Aorta (tissue), 5 donors: ENCODE measurements around the gene CIC. TPM values are rescaled to one million over a fixed set of nuclear protein-coding genes. Genes with fewer than 3 reads are reported as not detected.

Experiments used
- ATAC-seq: fragments of 200-7000 bp; cut with Tn5 transposase; one replicate; pipeline ENCODE4 v1.9.1; 2022; ENCODE audit warnings: moderate library complexity; ENCODE audit not compliant: low FRiP score
- DNase-seq, 2 donors: peaks; one replicate each; pipeline ENCODE4 v3.0.0-alpha.2; 2020
- H3K27ac ChIP-seq, 2 donors: one replicate each; pipeline ENCODE4 v1.5.1; 2013; ENCODE audit warnings: low read length in 2 of 2, mild to moderate bottlenecking in 2 of 2, moderate library complexity in 2 of 2, control low read depth in 1 of 2, inconsistent platforms in 1 of 2, low read depth in 1 of 2
- H3K27me3 ChIP-seq, 2 donors: one replicate each; pipeline ENCODE4 v1.6.1; 2013; ENCODE audit warnings: control low read depth in 1 of 2, low read length in 1 of 2, mild to moderate bottlenecking in 1 of 2, moderate library complexity in 1 of 2; ENCODE audit not compliant: insufficient read depth in 2 of 2, control insufficient read depth in 1 of 2
- H3K36me3 ChIP-seq, 2 donors: one replicate each; pipeline ENCODE4 v1.6.1; 2013; ENCODE audit warnings: control low read depth in 1 of 2, low read length in 1 of 2, mild to moderate bottlenecking in 1 of 2; ENCODE audit not compliant: insufficient read depth in 2 of 2, control insufficient read depth in 1 of 2
- H3K4me1 ChIP-seq, 2 donors: one replicate each; pipeline ENCODE4 v1.6.1; 2013; ENCODE audit warnings: low read length in 2 of 2, control low read depth in 1 of 2, mild to moderate bottlenecking in 1 of 2, moderate library complexity in 1 of 2; ENCODE audit not compliant: insufficient read depth in 2 of 2, control insufficient read depth in 1 of 2
- H3K4me3 ChIP-seq, 2 donors: one replicate each; pipeline ENCODE4 v1.5.1; 2013; ENCODE audit warnings: low read length in 2 of 2, control low read depth in 1 of 2, mild to moderate bottlenecking in 1 of 2
- H3K9me3 ChIP-seq: one replicate; pipeline ENCODE4 v1.6.1; 2013; ENCODE audit warnings: mild to moderate bottlenecking, low read length; ENCODE audit not compliant: control insufficient read depth
- WGBS, 2 donors: extraction: QIAGEN DNeasy Blood & Tissue Kit; methylation state at CpG; one replicate each; pipeline ENCODE4 v1.1.7; 2013; 5-methylcytosine and 5-hydroxymethylcytosine counted together
- intact Hi-C, 2 donors: fragments of 100-400 bp; cut with DNase I; formaldehyde crosslinking; loops; one replicate each; pipeline versions ENCODE4 v1.14.2 to v1.15.0; 2022
- polyA plus RNA-seq, 2 donors: library from polyadenylated mRNA; stranded (reverse); fragments of 200-250 nt; gene quantifications; one replicate each; pipeline ENCODE4 v1.2.3, GENCODE V29; 2013
- total RNA-seq, 2 donors: library from RNA; stranded (reverse); fragmentation: NEBNext Ultra II Directional; extraction: Animal tissue kit (Norgen Biotek cat#: 25700); gene quantifications; one replicate each; pipeline ENCODE4 v1.2.1, GENCODE V29; 2021
- donor health status: healthy with polysubstance abuse.
- donor health status: Bipolar disorder and iron deficiency.
- donor health status: DM: no; HTN: no; CAD: no.
- donor health status: DM: no; HTN: no; CAD: no.
- donor health status: DM: yes; HTN: yes; CAD: no.

The CIC gene
- total and polyA plus RNA-seq, 4 donors = 14.3 to 104 (median 74.0) TPM

DNA sequence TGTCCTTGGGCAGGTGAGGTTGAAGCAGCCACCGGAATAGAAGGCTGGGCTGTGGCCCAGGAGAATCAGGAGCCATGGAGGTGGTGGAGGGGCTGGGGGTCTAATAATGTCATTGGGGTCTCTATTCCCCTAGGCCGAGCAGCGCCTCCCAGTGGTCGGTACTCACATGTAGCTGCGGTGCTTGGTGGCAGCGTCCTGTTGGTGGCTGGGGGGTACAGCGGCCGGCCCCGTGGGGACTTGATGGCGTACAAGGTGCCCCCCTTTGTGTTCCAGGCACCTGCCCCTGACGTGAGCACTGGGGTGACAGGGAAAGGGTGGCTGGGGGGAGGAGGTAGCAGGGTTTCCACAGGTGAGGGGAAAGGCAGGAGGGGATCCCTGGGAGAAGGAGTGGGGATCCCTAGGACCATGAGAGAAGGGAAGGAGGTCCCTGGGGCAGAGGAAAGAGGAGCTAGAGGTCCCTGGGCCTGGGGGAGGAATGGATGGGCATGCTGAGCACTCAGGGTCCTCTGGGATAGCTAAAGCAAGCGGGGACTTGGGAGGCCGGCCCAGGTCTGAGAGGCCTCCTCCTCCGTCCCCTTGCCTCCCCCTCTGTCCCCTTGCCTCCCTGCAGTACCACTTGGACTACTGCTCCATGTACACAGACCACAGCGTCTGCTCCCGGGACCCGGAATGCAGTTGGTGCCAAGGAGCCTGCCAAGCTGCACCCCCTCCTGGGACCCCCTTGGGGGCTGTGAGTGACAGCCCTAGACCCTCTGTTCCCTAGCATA, 74.5 kb downstream of the CIC start:
- H3K27me3 ChIP-seq = no peaks in the 10 kb centered on the region
- no peak for ATAC-seq
- intact Hi-C loops = no loop called here
- no peak overlapping the region for H3K27ac ChIP-seq
- H3K9me3 ChIP-seq = no peaks in the 10 kb centered on the region
- peaks cover 0 to 4% of the 10 kb centered on the region in 2 donors for H3K36me3 ChIP-seq
- no peak overlapping the region for H3K4me3 ChIP-seq
- 77 to 80% methylated on average over 17 of the region's 17 CpGs for WGBS, 2 donors
- no peak for DNase-seq
- H3K4me1 ChIP-seq = no peaks in the 10 kb centered on the region

DNA sequence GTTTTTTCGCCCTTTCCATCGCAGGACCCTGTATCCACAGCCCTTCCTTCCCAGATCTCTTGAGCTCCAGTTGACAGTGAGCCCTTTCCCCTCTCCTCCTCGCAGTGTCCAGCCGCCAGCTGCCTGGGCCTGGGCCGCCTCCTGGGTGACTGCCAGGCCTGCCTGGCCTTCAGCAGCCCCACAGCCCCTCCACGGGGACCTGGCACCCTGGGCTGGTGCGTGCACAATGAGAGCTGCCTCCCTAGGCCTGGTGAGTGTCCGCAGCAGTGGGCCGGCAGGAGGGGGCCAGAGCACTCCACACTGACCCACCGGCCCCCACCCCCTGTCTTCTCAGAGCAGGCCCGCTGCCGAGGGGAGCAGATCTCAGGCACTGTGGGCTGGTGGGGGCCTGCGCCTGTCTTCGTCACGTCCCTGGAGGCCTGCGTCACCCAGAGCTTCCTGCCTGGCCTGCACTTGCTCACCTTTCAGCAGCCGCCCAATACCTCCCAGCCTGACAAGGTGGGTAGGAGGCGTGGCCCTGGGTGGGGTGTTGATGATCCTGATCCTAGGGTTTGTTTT, 75.4 kb downstream of the CIC start:
- Histone ChIP-seq H3K36me3 (peaks cover 0 to 4% of the 10 kb centered on the region in 2 donors), H3K4me1 (no peaks in the 10 kb centered on the region), H3K27ac (no peak overlapping the region), H3K4me3 (no peak overlapping the region), H3K9me3 (no peaks in the 10 kb centered on the region), H3K27me3 (no peaks in the 10 kb centered on the region)
- intact Hi-C loops = no loop called here
- DNase-seq = no peak
- 88% methylated on average over 18 of the region's 18 CpGs for WGBS, 2 donors
- ATAC-seq = no peak

Other genes with a start within 250 kb of the CIC start
- gene GRIK5, start 199.0 kb upstream of the CIC start, total RNA-seq = 10 to 100 TPM; 20.8 to 24.5 TPM
- 10 to 100 TPM in 1 of 2 donors, 1 to 10 TPM in 1; 3.5 to 39.0 TPM for gene GRIK5, start 199.0 kb upstream of the CIC start, polyA plus RNA-seq
- gene ZNF574, start 193.1 kb upstream of the CIC start, total RNA-seq = 10 to 100 TPM in 1 of 2 donors, 1 to 10 TPM in 1; 9.0 to 10.3 TPM
- 1 to 10 TPM; 2.4 to 6.8 TPM for gene ZNF574, start 193.1 kb upstream of the CIC start, polyA plus RNA-seq
- 1 to 10 TPM; 2.7 to 9.0 TPM for gene POU2F2, start 136.8 kb upstream of the CIC start, total RNA-seq
- 1 to 10 TPM; 2.3 to 5.9 TPM for gene POU2F2, start 136.8 kb upstream of the CIC start, polyA plus RNA-seq
- 10 to 100 TPM; 16.4 to 19.6 TPM for gene DEDD2, start 51.6 kb upstream of the CIC start, total RNA-seq
- 10 to 100 TPM; 19.8 to 33.8 TPM for gene DEDD2, start 51.6 kb upstream of the CIC start, polyA plus RNA-seq
- 10 to 100 TPM in 1 of 2 donors, 1 to 10 TPM in 1; 8.2 to 12.3 TPM for gene ZNF526, start 48.9 kb upstream of the CIC start, total RNA-seq
- 1 to 10 TPM; 2.6 to 2.8 TPM for gene ZNF526, start 48.9 kb upstream of the CIC start, polyA plus RNA-seq
- 10 to 100 TPM; 28.8 to 34.4 TPM for gene GSK3A, start 26.6 kb upstream of the CIC start, total RNA-seq
- 10 to 100 TPM; 36.1 to 40.7 TPM for gene GSK3A, start 26.6 kb upstream of the CIC start, polyA plus RNA-seq
- 10 to 100 TPM; 74.9 to 99.5 TPM for gene ERF, start 14.1 kb upstream of the CIC start, total RNA-seq
- gene ERF, start 14.1 kb upstream of the CIC start, polyA plus RNA-seq = 10 to 100 TPM; 19.7 to 44.2 TPM
- gene PRR19, start 32.9 kb downstream of the CIC start, total RNA-seq = under 1 TPM; 0.23 to 0.45 TPM
- not detected for gene PRR19, start 32.9 kb downstream of the CIC start, polyA plus RNA-seq
- 1 to 10 TPM; 4.8 to 9.3 TPM for gene PAFAH1B3, start 33.4 kb downstream of the CIC start, total RNA-seq
- 1 to 10 TPM; 2.3 to 8.4 TPM for gene PAFAH1B3, start 33.4 kb downstream of the CIC start, polyA plus RNA-seq
- not detected for gene TMEM145, start 44.1 kb downstream of the CIC start, total RNA-seq
- gene TMEM145, start 44.1 kb downstream of the CIC start, polyA plus RNA-seq = not detected
- gene MEGF8, start 56.4 kb downstream of the CIC start, total RNA-seq = 10 to 100 TPM; 17.5 to 26.4 TPM
- gene MEGF8, start 56.4 kb downstream of the CIC start, polyA plus RNA-seq = 1 to 10 TPM; 5.9 to 7.2 TPM
- 1 to 10 TPM in 1 of 2 donors, not detected in 1; 1.1 TPM for gene CNFN, start 121.0 kb downstream of the CIC start, total RNA-seq
- 1 to 10 TPM in 1 of 2 donors, under 1 TPM in 1; 0.51 to 3.0 TPM for gene CNFN, start 121.0 kb downstream of the CIC start, polyA plus RNA-seq
- 10 to 100 TPM in 1 of 2 donors, 1 to 10 TPM in 1; 7.4 to 12.1 TPM for gene LIPE, start 158.1 kb downstream of the CIC start, total RNA-seq
- 1 to 10 TPM; 1.4 to 3.6 TPM for gene LIPE, start 158.1 kb downstream of the CIC start, polyA plus RNA-seq
- not detected for gene CXCL17, start 173.7 kb downstream of the CIC start, total RNA-seq
- gene CXCL17, start 173.7 kb downstream of the CIC start, polyA plus RNA-seq = under 1 TPM; 0.08 to 0.38 TPM